Measurements from ENCODE around the gene ZDHHC8. TPM values are rescaled to one million over a fixed set of nuclear protein-coding genes. Genes with fewer than 3 reads are reported as not detected.

Gene ZDHHC8
- total and polyA plus RNA-seq, 10 donors = 12.7 to 71.5 (median 33.6) TPM

GRCh38 chr22:20127869-20128618, 3.6 kb upstream of the ZDHHC8 start:
- WGBS, 5 donors = 82 to 91% (median 85%) methylated on average over 17 of the region's 17 CpGs
- intact Hi-C loops (cut with DNase I; ENCODE audit: low total_unique reads) = loop anchor here (10.0 kb wide), 1 partner anchor 153 kb away; no protein-coding TSS in a partner anchor
- no peak for DNase-seq
- Histone ChIP-seq H3K4me1 (peaks cover 6 to 68% (median 30%) of the 10 kb centered on the region in 6 donors), H3K36me3 (peaks cover 0 to 50% (median 33%) of the 10 kb centered on the region in 6 donors), H3K9me3 (no peaks in the 10 kb centered on the region), H3K27me3 (replicated peaks in 1 of 7) (no peaks in the 10 kb centered on the region), H3K4me3 (no peak overlapping the region), H3K27ac (no peak overlapping the region)
- TF ChIP-seq CTCF (IDR thresholded peaks at IDR 0.05 in 8 of 11, conservative IDR thresholded peaks at IDR 0.05 in 3 of 11) (no peak), POLR2A (IDR thresholded peaks at IDR 0.05) (no peak), POLR2AphosphoS5 (IDR thresholded peaks at IDR 0.05) (no peak)

GRCh38 chr22:20128619-20128901, 3.0 kb upstream of the ZDHHC8 start:
- TF ChIP-seq POLR2AphosphoS5 (IDR thresholded peaks at IDR 0.05) (no peak), POLR2A (IDR thresholded peaks at IDR 0.05) (no peak), CTCF (IDR thresholded peaks at IDR 0.05 in 8 of 11, conservative IDR thresholded peaks at IDR 0.05 in 3 of 11) (no peak)
- Histone ChIP-seq H3K27ac (peak overlapping the region in 1 of 8 donors; percentile 47), H3K4me1 (peaks cover 11 to 71% (median 34%) of the 10 kb centered on the region in 6 donors), H3K27me3 (replicated peaks in 1 of 7) (no peaks in the 10 kb centered on the region), H3K4me3 (no peak overlapping the region), H3K9me3 (no peaks in the 10 kb centered on the region), H3K36me3 (peaks cover 0 to 47% (median 32%) of the 10 kb centered on the region in 6 donors)
- 56 to 80% (median 67%) methylated on average over 2 of the region's 2 CpGs for WGBS, 5 donors
- intact Hi-C loops (cut with DNase I; ENCODE audit: low total_unique reads) = loop anchor here (10.0 kb wide), 1 partner anchor 154 kb away; no protein-coding TSS in a partner anchor
- DNase-seq = no peak

GRCh38 chr22:20128902-20129746, 2.5 kb upstream of the ZDHHC8 start:
- Histone ChIP-seq H3K9me3 (no peaks in the 10 kb centered on the region), H3K27me3 (replicated peaks in 1 of 7) (no peaks in the 10 kb centered on the region), H3K4me3 (no peak overlapping the region), H3K4me1 (peaks cover 13 to 71% (median 39%) of the 10 kb centered on the region in 6 donors), H3K36me3 (peaks cover 0 to 42% (median 27%) of the 10 kb centered on the region in 6 donors), H3K27ac (peak overlapping the region in 3 of 8 donors; percentile 11 to 47 (median 28))
- DNase-seq = no peak
- WGBS, 5 donors = 43 to 51% (median 47%) methylated on average over 6 to 18 of the region's 18 CpGs
- intact Hi-C loops (cut with DNase I; ENCODE audit: low total_unique reads) = loop anchor here (10.0 kb wide), 1 partner anchor 154 kb away; no protein-coding TSS in a partner anchor
- TF ChIP-seq CTCF (IDR thresholded peaks at IDR 0.05 in 8 of 11, conservative IDR thresholded peaks at IDR 0.05 in 3 of 11) (peak in 8 of 11 experiments; percentile 6 to 57 (median 42)), POLR2A (IDR thresholded peaks at IDR 0.05) (no peak), POLR2AphosphoS5 (IDR thresholded peaks at IDR 0.05) (peak in 2 of 3 donors; percentile 36 to 61)

- intact Hi-C loops (cut with DNase I; ENCODE audit: low total_unique reads) = loop anchor here (10.0 kb wide), 1 partner anchor 155 kb away; no protein-coding TSS in a partner anchor
- H3K4me1 ChIP-seq = peaks cover 13 to 71% (median 44%) of the 10 kb centered on the region in 6 donors
- TF ChIP-seq POLR2A (IDR thresholded peaks at IDR 0.05) (no peak), CTCF (IDR thresholded peaks at IDR 0.05 in 8 of 11, conservative IDR thresholded peaks at IDR 0.05 in 3 of 11) (no peak), POLR2AphosphoS5 (IDR thresholded peaks at IDR 0.05) (no peak)
- no peaks in the 10 kb centered on the region for H3K9me3 ChIP-seq
- peaks cover 0 to 36% (median 27%) of the 10 kb centered on the region in 6 donors for H3K36me3 ChIP-seq
- H3K4me3 ChIP-seq = no peak overlapping the region
- no peaks in the 10 kb centered on the region for H3K27me3 ChIP-seq (replicated peaks in 1 of 7)
- 75 to 93% (median 86%) methylated on average over 3 of the region's 3 CpGs for WGBS, 5 donors
- peak overlapping the region in 3 of 8 donors; percentile 11 to 47 (median 28) for H3K27ac ChIP-seq
- no peak for DNase-seq
Measured at GRCh38 chr22:20129747-20130014, 1.9 kb upstream of the ZDHHC8 start.
